BLaER1 (cell line): ENCODE results near the gene EFTUD2.

Experiments used
- H3K27ac ChIP-seq: shearing (Covaris generic); formaldehyde crosslinking; 2 replicates; pipeline ENCODE4 v1.8.1; 2022
- H3K27me3 ChIP-seq: shearing (Covaris generic); formaldehyde crosslinking; 2 replicates; pipeline ENCODE4 v1.8.1; 2022
- H3K36me3 ChIP-seq: shearing (Covaris generic); formaldehyde crosslinking; 2 replicates; pipeline ENCODE4 v1.8.1; 2022
- H3K4me1 ChIP-seq: shearing (Covaris generic); formaldehyde crosslinking; 2 replicates; pipeline ENCODE4 v1.8.1; 2022
- H3K4me2 ChIP-seq: shearing (Covaris generic); formaldehyde crosslinking; 2 replicates; pipeline ENCODE4 v1.8.1; 2022
- H3K4me3 ChIP-seq: shearing (Covaris generic); formaldehyde crosslinking; 2 replicates; pipeline ENCODE4 v1.8.1; 2022
- H3K9ac ChIP-seq: shearing (Covaris generic); formaldehyde crosslinking; 2 replicates; pipeline ENCODE4 v1.8.1; 2022
- H3K9me3 ChIP-seq: shearing (Covaris generic); formaldehyde crosslinking; 2 replicates; pipeline ENCODE4 v1.8.1; 2022
- H4K20me1 ChIP-seq: shearing (Covaris generic); formaldehyde crosslinking; 2 replicates; pipeline ENCODE4 v1.8.1; 2022
- Cebpa-rat ChIP-seq: shearing (Covaris generic); IDR thresholded peaks from 2 replicates; pipeline ENCODE4 v1.8.1; 2022

EFTUD2 gene

GRCh38 chr17:44906010-44906646, 6.9 kb upstream of the EFTUD2 start:
- Histone ChIP-seq H3K4me2 (no peak overlapping the region), H3K36me3 (no peaks in the 10 kb centered on the region), H3K27ac (no peak overlapping the region), H3K4me1 (peaks cover 46% of the 10 kb centered on the region), H4K20me1 (no peaks in the 10 kb centered on the region), H3K4me3 (no peak overlapping the region), H3K27me3 (peaks cover 36% of the 10 kb centered on the region), H3K9me3 (no peaks in the 10 kb centered on the region), H3K9ac (no peak overlapping the region)
- TF ChIP-seq Cebpa-rat: no peak

- Histone ChIP-seq H3K4me3 (no peak overlapping the region), H4K20me1 (no peaks in the 10 kb centered on the region), H3K27me3 (peaks cover 36% of the 10 kb centered on the region), H3K27ac (no peak overlapping the region), H3K4me1 (peaks cover 41% of the 10 kb centered on the region), H3K36me3 (no peaks in the 10 kb centered on the region), H3K9ac (no peak overlapping the region), H3K9me3 (no peaks in the 10 kb centered on the region), H3K4me2 (0 out of 2 replicates have a peak overlapping the region, but pooled peaks have one; percentile 5)
- TF ChIP-seq Cebpa-rat: no peak
These were observed 6.1 kb upstream of the EFTUD2 start for GRCh38 chr17:44905006-44906000.

GRCh38 chr17:44904001-44904984, 5.0 kb upstream of the EFTUD2 start:
- Histone ChIP-seq H3K4me1 (peaks cover 40% of the 10 kb centered on the region), H3K27ac (no peak overlapping the region), H3K27me3 (peaks cover 36% of the 10 kb centered on the region), H3K9me3 (no peaks in the 10 kb centered on the region), H4K20me1 (no peaks in the 10 kb centered on the region), H3K9ac (no peak overlapping the region), H3K36me3 (no peaks in the 10 kb centered on the region), H3K4me2 (no peak overlapping the region), H3K4me3 (no peak overlapping the region)
- TF ChIP-seq Cebpa-rat: no peak

GRCh38 chr17:44903012-44903685, 3.9 kb upstream of the EFTUD2 start:
- Histone ChIP-seq H3K4me3 (no peak overlapping the region), H3K27me3 (peaks cover 36% of the 10 kb centered on the region), H3K9me3 (no peaks in the 10 kb centered on the region), H3K36me3 (no peaks in the 10 kb centered on the region), H3K4me2 (no peak overlapping the region), H4K20me1 (peaks cover 3% of the 10 kb centered on the region; the same call in 1 of the 2 replicates), H3K9ac (no peak overlapping the region), H3K27ac (no peak overlapping the region), H3K4me1 (peaks cover 32% of the 10 kb centered on the region)
- no peak for TF ChIP-seq Cebpa-rat

GRCh38 chr17:44902135-44902760, 3.0 kb upstream of the EFTUD2 start:
- Histone ChIP-seq H3K4me2 (no peak overlapping the region), H3K9ac (no peak overlapping the region)
- no peak for TF ChIP-seq Cebpa-rat

GRCh38 chr17:44901411-44901921, 2.2 kb upstream of the EFTUD2 start:
- peaks cover 37% of the 10 kb centered on the region for H3K4me1 ChIP-seq
- H3K9me3 ChIP-seq: no peaks in the 10 kb centered on the region
- no peak overlapping the region for H3K4me2 ChIP-seq
- H3K27me3 ChIP-seq: peaks cover 36% of the 10 kb centered on the region
- peaks cover 20% of the 10 kb centered on the region for H4K20me1 ChIP-seq
- H3K36me3 ChIP-seq: peaks cover 5% of the 10 kb centered on the region; the same call in 1 of the 2 replicates
- H3K27ac ChIP-seq: no peak overlapping the region
- H3K9ac ChIP-seq: 0 out of 2 replicates have a peak overlapping the region, but pooled peaks have one; percentile 5
- no peak for TF ChIP-seq Cebpa-rat
- no peak overlapping the region for H3K4me3 ChIP-seq

More at GRCh38 chr17:44902135-44902760, 3.0 kb upstream of the EFTUD2 start:
- Histone ChIP-seq H3K9me3 (no peaks in the 10 kb centered on the region), H3K27me3 (peaks cover 36% of the 10 kb centered on the region), H3K4me1 (peaks cover 33% of the 10 kb centered on the region), H4K20me1 (peaks cover 12% of the 10 kb centered on the region), H3K4me3 (no peak overlapping the region), H3K36me3 (no peaks in the 10 kb centered on the region), H3K27ac (no peak overlapping the region)

- no peak overlapping the region for H3K4me3 ChIP-seq
- H3K9ac ChIP-seq: 0 out of 2 replicates have a peak overlapping the region, but pooled peaks have one; percentile 5
- peaks cover 26% of the 10 kb centered on the region for H4K20me1 ChIP-seq
- H3K27me3 ChIP-seq: peaks cover 36% of the 10 kb centered on the region
- H3K4me2 ChIP-seq: no peak overlapping the region
- TF ChIP-seq Cebpa-rat: no peak
- H3K4me1 ChIP-seq: peaks cover 37% of the 10 kb centered on the region
- no peak overlapping the region for H3K27ac ChIP-seq
- H3K36me3 ChIP-seq: peaks cover 11% of the 10 kb centered on the region; the same call in 1 of the 2 replicates
- no peaks in the 10 kb centered on the region for H3K9me3 ChIP-seq
These were observed 1.6 kb upstream of the EFTUD2 start for GRCh38 chr17:44900894-44901293.

- H3K9me3 ChIP-seq: no peaks in the 10 kb centered on the region
- H3K4me2 ChIP-seq: peak overlapping the region; percentile 99
- H3K27me3 ChIP-seq: peaks cover 34% of the 10 kb centered on the region
- no peak for TF ChIP-seq Cebpa-rat
- peak overlapping the region; percentile 81 for H3K4me3 ChIP-seq
- H3K9ac ChIP-seq: peak overlapping the region; percentile 97
- peaks cover 33% of the 10 kb centered on the region for H3K36me3 ChIP-seq
- H4K20me1 ChIP-seq: peaks cover 48% of the 10 kb centered on the region
- peaks cover 27% of the 10 kb centered on the region for H3K4me1 ChIP-seq
- peak overlapping the region; percentile 99 for H3K27ac ChIP-seq
These were observed 524 bp downstream of the EFTUD2 start for GRCh38 chr17:44898768-44899073.
